Measurements from ENCODE around the gene GRXCR1. TPM values are rescaled to one million over a fixed set of nuclear protein-coding genes. Genes with fewer than 3 reads are reported as not detected.

The GRXCR1 gene
- total RNA-seq, 4 donors from 2014 or later: not detected

DNA sequence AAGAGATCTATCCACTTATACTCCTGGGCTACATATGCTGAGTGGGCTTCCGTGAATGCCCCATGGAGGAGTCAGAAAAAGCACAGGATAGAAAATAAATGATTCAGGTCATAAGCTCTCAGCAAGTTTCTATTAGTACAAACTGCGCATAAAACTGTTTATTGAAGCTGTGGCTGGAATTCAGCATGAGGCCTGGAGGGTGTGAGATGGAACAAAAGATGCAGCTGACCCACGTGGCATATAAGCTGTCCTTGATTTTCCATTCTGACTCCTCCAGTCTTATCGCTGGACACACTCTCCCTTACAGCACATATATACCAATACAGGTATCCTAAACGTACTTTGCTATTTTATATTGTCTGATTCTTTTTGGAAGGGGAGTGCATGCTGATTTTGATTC is 17.9 kb downstream of the GRXCR1 start:
- Histone ChIP-seq H3K36me3 (no peaks in the 10 kb centered on the region), H3K27ac (no peak overlapping the region), H3K9me3 (no peaks in the 10 kb centered on the region), H3K27me3 (no peaks in the 10 kb centered on the region), H3K4me3 (no peak overlapping the region), H3K4me1 (no peaks in the 10 kb centered on the region)
- no peak for DNase-seq
- TF ChIP-seq CTCF (IDR thresholded peaks at IDR 0.05) (no peak), POLR2A (IDR thresholded peaks at IDR 0.05) (no peak)

DNA sequence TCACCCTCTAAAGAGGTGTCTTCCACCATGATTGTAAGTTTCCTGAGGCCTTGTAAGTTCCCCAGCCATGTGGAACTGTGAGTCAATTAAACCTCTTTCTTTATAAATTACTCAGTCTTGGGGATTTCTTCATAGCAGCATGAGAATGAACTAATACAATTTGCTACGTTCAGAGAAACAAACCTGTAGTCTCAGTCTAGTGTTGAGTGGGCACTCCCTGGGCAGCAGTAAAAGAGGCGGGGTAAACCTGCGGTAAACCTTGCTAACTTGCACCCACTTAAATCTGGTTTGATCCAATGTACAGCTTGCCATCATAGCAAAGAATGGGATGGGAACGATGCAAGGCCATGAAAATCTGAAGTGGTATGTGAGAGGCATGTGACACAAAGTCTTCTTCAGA is 22.4 kb downstream of the GRXCR1 start:
- Histone ChIP-seq H3K36me3 (no peaks in the 10 kb centered on the region), H3K27ac (no peak overlapping the region), H3K4me1 (no peaks in the 10 kb centered on the region), H3K9me3 (no peaks in the 10 kb centered on the region), H3K4me3 (no peak overlapping the region), H3K27me3 (no peaks in the 10 kb centered on the region)
- no peak for DNase-seq
- TF ChIP-seq CTCF (IDR thresholded peaks at IDR 0.05): no peak
- no peak for TF ChIP-seq POLR2A (IDR thresholded peaks at IDR 0.05)

- no peaks in the 10 kb centered on the region for H3K4me1 ChIP-seq
- H3K27ac ChIP-seq: no peak overlapping the region
- no peak for DNase-seq
- H3K27me3 ChIP-seq: no peaks in the 10 kb centered on the region
- no peak for TF ChIP-seq CTCF (IDR thresholded peaks at IDR 0.05)
- TF ChIP-seq POLR2A (IDR thresholded peaks at IDR 0.05): no peak
- no peaks in the 10 kb centered on the region for H3K9me3 ChIP-seq
- no peaks in the 10 kb centered on the region for H3K36me3 ChIP-seq
- H3K4me3 ChIP-seq: no peak overlapping the region
These were observed 23.0 kb downstream of the GRXCR1 start for GRCh38 chr4:42915484-42915883.

DNA sequence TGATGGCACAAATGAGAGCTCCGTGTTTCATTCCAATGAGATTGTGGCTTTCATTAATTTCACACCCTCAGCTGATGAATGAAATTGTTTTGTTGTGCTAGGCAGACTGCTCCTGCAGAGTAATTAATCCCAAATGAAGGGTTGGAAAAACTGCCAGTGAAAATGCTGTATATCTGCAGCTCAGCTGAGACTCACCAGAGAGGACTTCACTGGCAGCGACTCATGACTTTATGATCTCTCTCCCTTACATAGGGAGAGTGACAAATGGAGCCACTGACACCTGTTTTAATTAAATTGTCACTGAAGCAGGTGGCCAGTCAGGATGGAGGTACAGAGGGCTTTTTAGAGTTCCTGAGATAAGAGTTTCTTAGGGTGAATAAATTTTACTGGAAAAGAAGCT is 24.8 kb downstream of the GRXCR1 start:
- Histone ChIP-seq H3K27ac (no peak overlapping the region), H3K36me3 (no peaks in the 10 kb centered on the region), H3K27me3 (no peaks in the 10 kb centered on the region), H3K9me3 (no peaks in the 10 kb centered on the region), H3K4me1 (no peaks in the 10 kb centered on the region), H3K4me3 (no peak overlapping the region)
- DNase-seq: no peak
- no peak for TF ChIP-seq POLR2A (IDR thresholded peaks at IDR 0.05)
- TF ChIP-seq CTCF (IDR thresholded peaks at IDR 0.05): no peak

- Histone ChIP-seq H3K4me1 (no peaks in the 10 kb centered on the region), H3K27me3 (no peaks in the 10 kb centered on the region), H3K36me3 (no peaks in the 10 kb centered on the region), H3K9me3 (no peaks in the 10 kb centered on the region), H3K27ac (no peak overlapping the region), H3K4me3 (no peak overlapping the region)
- DNase-seq: no peak
- TF ChIP-seq CTCF (IDR thresholded peaks at IDR 0.05): no peak
- no peak for TF ChIP-seq POLR2A (IDR thresholded peaks at IDR 0.05)
These were observed 30.9 kb downstream of the GRXCR1 start for GRCh38 chr4:42923431-42923830.

DNA sequence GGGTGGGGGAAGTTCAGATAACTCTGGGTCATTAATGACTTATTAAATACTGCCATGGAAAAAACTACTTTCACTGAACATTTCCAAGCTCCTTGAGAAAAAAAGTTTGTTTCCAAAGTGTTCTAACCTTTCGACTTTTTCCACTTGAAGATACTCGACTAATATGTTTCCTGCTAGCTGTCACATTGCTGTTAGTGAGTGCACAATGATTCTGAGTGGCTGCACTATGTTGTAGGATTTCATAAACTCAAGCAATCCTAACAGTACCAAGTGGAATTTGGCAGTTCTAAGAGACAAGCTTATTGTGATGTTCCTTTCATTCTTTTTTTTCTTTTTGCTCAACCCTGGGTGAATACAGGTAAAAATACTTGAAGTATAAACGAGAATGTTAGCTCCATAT is 33.4 kb downstream of the GRXCR1 start:
- Histone ChIP-seq H3K4me1 (no peaks in the 10 kb centered on the region), H3K4me3 (no peak overlapping the region), H3K36me3 (no peaks in the 10 kb centered on the region), H3K9me3 (no peaks in the 10 kb centered on the region), H3K27ac (no peak overlapping the region), H3K27me3 (no peaks in the 10 kb centered on the region)
- TF ChIP-seq POLR2A (IDR thresholded peaks at IDR 0.05) (no peak), CTCF (IDR thresholded peaks at IDR 0.05) (no peak)
- DNase-seq: no peak

Measured in Peyer's patch (tissue), 4 donors.